ENCODE measurements around the gene ADARB2.
A peak's percentile ranks its signal among the peaks of the same experiment; 100 is the strongest.
"Not testable (repeated sequence)": the region's sequence is repeated elsewhere in the genome, so short reads cannot be mapped to it uniquely, and the experiment has no call there.

Gene ADARB2

DNA sequence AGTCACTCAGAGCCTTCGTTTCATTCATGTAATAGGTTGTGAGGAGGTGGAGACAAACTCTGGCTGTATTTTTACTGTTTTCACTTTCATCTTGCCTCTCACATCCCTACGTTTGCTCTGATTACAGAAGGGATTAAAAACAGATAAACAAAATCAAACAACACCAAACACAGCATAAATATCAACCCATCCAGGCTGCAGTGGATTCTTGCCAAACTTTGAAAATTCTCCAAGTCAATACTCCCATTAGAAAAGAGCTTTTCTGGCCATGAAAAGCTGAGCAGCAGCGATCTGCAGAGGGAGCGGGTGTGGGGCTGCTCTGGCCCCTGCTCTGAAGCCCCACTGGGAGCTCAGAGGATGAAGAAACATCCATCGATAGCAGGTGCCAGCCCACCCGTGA lies 397.9 kb downstream of the ADARB2 start:
- no peak for DNase-seq
- ATAC-seq (replicated peaks), result no peak
- Mint-ChIP-seq H3K4me3 (no peak overlapping the region), H3K27ac (no peak overlapping the region), H3K36me3 (no peaks in the 10 kb centered on the region), H3K9me3 (peaks cover 0 to 2% of the 10 kb centered on the region in 2 donors), H3K4me1 (no peaks in the 10 kb centered on the region), H3K27me3 (peaks cover 11 to 22% of the 10 kb centered on the region in 2 donors)

DNA sequence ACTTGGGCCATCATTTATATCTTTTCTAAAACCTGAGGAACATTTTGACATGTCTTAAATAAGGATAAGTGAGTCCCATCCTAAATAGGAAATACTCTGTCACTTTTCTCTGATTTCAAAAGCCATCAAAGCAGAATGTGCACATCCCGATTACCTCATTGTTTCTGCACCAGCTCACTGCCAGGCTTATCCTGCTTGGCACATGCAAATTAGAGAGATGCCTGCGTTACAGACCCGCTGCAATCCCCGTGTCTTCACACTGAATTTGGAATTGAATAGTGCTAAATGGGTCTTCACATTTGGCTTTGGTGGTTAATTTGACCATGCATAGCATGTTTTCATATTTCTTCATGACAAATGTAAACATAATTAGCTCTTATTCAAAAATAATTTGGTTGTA lies 401.7 kb downstream of the ADARB2 start:
- Mint-ChIP-seq H3K36me3 (no peaks in the 10 kb centered on the region), H3K9me3 (peaks cover 0 to 2% of the 10 kb centered on the region in 2 donors), H3K4me1 (no peaks in the 10 kb centered on the region), H3K27ac (no peak overlapping the region), H3K27me3 (peaks cover 29 to 34% of the 10 kb centered on the region in 2 donors), H3K4me3 (no peak overlapping the region)
- DNase-seq (no peak), ATAC-seq (replicated peaks) (no peak)

DNA sequence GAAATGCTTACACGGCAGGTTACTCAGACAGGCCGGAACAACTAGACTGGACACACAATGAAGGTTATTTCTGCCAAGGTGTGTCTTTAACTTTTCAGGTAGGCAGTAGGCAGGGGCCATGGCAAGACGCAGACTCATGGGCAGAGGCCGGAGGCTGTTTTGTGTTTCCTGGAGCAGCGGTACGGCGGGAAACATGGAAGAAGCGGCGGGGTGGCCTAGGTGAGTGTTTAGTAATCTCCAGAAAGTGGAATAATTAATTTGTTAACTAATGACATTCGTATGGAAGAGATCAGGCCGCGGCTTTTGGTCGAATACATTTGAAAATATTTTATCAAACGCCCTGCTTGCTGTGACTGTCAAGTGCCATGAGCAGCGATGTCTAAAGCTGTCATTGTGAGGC lies 403.3 kb downstream of the ADARB2 start:
- DNase-seq (no peak), ATAC-seq (replicated peaks) (no peak)
- Mint-ChIP-seq H3K4me1 (no peaks in the 10 kb centered on the region), H3K9me3 (peaks cover 0 to 2% of the 10 kb centered on the region in 2 donors), H3K36me3 (no peaks in the 10 kb centered on the region), H3K4me3 (no peak overlapping the region), H3K27ac (no peak overlapping the region), H3K27me3 (peaks cover 29 to 38% of the 10 kb centered on the region in 2 donors)

DNA sequence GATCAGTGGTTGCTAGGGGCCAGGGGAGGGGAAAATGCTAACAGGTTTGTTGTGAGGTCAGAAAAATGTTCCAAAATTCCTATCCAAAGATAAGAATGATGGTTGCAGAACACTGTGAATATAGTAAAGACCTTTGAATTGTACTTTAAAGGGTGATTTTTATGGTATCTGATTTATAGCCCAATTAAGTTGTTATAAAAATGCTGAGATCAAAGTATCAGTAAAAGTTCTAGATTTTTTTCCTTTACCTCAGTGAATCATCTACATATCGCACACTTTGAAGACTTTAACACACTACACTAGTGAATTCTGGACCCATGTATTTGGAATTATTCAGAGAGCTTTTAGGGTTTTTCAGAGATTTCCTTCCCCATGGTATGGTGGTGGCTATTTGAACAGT lies 405.8 kb downstream of the ADARB2 start:
- H3K9me3 Mint-ChIP-seq, result peaks cover 4 to 6% of the 10 kb centered on the region in 2 donors
- DNase-seq (no peak), ATAC-seq (replicated peaks) (no peak)
- no peaks in the 10 kb centered on the region for H3K4me1 Mint-ChIP-seq
- peaks cover 29 to 38% of the 10 kb centered on the region in 2 donors for H3K27me3 Mint-ChIP-seq
- H3K36me3 Mint-ChIP-seq, result no peaks in the 10 kb centered on the region
- no peak overlapping the region for H3K4me3 Mint-ChIP-seq
- H3K27ac Mint-ChIP-seq, result no peak overlapping the region

DNA sequence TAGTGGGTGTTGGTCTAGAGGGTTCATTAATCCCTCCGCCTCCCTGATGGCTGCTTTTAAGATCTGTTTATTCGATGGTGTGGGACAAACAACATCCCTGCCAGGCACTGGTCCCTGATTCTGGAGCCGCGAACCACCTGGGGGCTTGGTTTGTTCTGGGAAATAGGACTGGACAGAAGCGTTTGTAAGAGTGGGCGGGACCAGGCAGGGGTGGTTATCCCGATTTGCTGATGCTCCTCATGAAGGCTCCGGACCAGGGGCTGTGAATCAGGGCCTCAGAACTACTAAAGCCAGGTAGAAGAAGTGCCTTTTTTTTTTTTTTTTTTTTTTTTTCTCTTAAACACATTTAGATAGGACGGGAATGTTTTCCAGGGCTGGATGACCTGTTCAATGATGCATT lies 407.7 kb downstream of the ADARB2 start:
- no peak for DNase-seq
- H3K9me3 Mint-ChIP-seq, result peaks cover 4 to 6% of the 10 kb centered on the region in 2 donors
- no peak overlapping the region for H3K4me3 Mint-ChIP-seq
- H3K4me1 Mint-ChIP-seq, result no peaks in the 10 kb centered on the region
- ATAC-seq (replicated peaks), result no peak
- H3K36me3 Mint-ChIP-seq, result no peaks in the 10 kb centered on the region
- peaks cover 22 to 34% of the 10 kb centered on the region in 2 donors for H3K27me3 Mint-ChIP-seq
- H3K27ac Mint-ChIP-seq, result no peak overlapping the region

DNA sequence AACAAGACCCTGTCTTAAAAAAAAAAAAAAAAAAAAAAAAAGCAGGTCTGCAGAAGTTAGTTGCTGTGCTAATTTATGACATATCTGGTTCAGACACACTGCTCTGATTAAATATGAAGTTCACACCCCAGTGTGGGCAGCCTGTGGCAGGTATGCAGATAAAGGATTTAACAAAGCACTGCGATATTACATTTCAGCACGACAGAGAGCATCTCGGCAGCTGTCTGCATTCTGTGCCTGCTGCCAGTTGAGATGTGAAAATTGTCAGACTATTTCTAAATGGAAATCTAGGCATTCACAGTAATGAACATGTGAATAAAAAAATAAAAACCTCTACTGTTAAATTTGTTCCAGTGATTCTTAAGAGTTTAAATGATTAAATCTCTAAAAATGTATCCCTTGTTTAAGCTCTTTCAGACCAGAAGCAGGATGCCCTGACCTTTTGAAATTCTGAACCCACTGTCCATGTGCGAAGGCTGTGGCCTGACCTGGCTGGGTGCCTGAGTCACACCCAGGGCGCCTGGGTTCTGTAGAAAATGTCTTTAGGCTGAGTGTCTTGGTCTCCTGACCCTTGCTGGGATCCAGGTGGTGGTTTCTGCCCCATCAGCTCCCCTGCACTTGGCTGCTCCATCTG lies 408.2 kb downstream of the ADARB2 start:
- Mint-ChIP-seq H3K9me3 (peaks cover 4 to 6% of the 10 kb centered on the region in 2 donors), H3K4me1 (no peaks in the 10 kb centered on the region), H3K36me3 (no peaks in the 10 kb centered on the region), H3K27me3 (peaks cover 22 to 33% of the 10 kb centered on the region in 2 donors), H3K27ac (no peak overlapping the region), H3K4me3 (no peak overlapping the region)
- DNase-seq, result no peak
- no peak for ATAC-seq (replicated peaks)

DNA sequence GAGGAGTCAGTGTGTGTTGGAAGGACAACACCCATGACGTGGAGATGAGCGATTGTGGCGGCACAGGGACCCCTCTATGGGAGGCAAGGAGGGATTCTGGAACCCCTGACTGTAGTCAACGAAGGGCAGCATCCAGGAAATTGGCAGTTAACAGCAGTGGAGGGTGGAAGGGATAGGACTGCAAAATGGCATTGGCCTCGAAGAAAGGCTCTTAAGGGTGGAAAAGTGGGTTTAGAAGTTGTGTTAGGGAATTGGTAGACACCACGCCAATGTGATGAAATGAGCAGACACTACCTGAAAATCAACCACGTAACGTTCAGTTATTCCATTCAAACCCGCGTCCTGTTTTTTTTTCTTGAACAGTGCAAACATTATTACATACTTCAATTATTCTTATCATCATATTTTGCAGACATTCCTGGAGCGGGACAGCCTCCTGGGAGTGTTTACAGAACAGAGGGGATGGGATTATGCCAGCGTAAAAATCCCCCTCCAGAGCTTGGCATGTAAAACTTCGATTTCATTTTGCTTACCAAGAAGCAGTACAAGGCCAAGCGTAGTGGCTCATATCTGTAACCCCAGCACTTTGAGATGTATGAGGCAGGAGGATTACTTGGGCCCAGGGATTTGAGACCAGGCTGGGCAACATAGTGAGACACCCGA lies 409.0 kb downstream of the ADARB2 start:
- H3K27me3 Mint-ChIP-seq, result peaks cover 22 to 25% of the 10 kb centered on the region in 2 donors
- DNase-seq, result no peak
- no peaks in the 10 kb centered on the region for H3K36me3 Mint-ChIP-seq
- H3K27ac Mint-ChIP-seq, result no peak overlapping the region
- no peaks in the 10 kb centered on the region for H3K4me1 Mint-ChIP-seq
- no peak for ATAC-seq (replicated peaks)
- H3K9me3 Mint-ChIP-seq, result peaks cover 4 to 6% of the 10 kb centered on the region in 2 donors
- H3K4me3 Mint-ChIP-seq, result no peak overlapping the region

DNA sequence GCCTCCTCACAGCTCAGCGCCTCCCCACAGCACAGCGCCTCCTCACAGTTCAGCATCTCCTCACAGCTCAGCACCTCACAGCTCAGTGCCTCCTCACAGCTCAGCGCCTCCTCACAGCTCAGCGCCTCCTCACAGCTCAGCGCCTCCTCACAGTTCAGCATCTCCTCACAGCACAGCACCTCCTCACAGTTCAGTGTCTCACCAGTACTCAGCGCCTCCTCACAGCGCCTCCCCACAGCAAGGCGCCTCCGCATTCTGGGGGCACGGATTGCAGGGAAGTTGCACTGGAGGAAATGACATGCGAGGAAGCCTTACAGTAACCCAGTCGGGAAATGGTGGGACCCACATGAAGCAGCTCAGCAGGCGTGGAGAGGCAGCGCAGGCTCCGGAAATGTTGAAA lies 409.6 kb downstream of the ADARB2 start:
- ATAC-seq (replicated peaks) (no peak), DNase-seq (no peak)
- peaks cover 17 to 20% of the 10 kb centered on the region in 2 donors for H3K27me3 Mint-ChIP-seq
- H3K27ac Mint-ChIP-seq, result no peak overlapping the region
- H3K9me3 Mint-ChIP-seq, result peaks cover 4 to 6% of the 10 kb centered on the region in 2 donors
- no peak overlapping the region for H3K4me3 Mint-ChIP-seq
- no peaks in the 10 kb centered on the region for H3K4me1 Mint-ChIP-seq
- H3K36me3 Mint-ChIP-seq, result no peaks in the 10 kb centered on the region

DNA sequence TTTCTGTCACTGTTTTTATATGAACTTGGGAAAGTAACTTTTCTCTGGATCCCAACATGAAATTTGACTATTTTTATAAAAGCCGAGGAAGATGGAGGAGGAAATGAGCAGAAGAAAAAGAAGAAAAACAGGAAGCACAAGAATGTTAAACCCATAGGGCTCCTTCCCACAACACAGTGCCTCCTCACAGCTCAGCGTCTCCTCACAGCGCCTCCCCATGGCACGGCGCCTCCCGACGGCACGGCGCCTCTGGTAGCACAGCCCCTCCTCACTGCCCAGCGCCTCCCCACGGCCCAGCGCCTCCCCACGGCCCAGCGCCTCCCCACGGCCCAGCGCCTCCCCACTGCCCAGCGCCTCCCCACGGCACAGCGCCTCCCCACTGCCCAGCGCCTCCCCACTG lies 410.8 kb downstream of the ADARB2 start:
- H3K4me1 Mint-ChIP-seq; H3K36me3 Mint-ChIP-seq; DNase-seq; H3K27ac Mint-ChIP-seq; H3K4me3 Mint-ChIP-seq; H3K9me3 Mint-ChIP-seq; ATAC-seq (replicated peaks): not testable (repeated sequence)
- peaks cover 23 to 28% of the 10 kb centered on the region in 2 donors for H3K27me3 Mint-ChIP-seq

DNA sequence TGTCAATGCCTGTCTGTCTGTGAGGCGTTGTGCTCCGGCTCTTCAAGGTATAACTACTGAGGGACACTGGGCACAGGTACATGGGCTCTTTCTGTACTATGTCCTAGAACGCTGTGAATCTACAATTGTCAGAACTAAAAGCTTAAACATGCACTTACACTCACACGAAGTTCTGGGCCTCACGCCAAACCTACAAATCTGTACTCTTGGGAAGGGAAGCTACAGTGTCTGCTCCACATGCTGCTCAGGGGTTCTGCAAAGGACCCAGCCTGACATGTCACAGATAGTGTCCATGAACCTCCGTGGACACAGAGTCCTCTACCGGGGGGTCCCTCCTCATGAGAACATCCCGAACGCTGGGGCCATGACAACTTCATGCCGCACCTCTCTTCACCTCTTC lies 412.4 kb downstream of the ADARB2 start:
- no peaks in the 10 kb centered on the region for H3K4me1 Mint-ChIP-seq
- H3K9me3 Mint-ChIP-seq, result peaks cover 4% of the 10 kb centered on the region in 2 donors
- DNase-seq, result no peak

DNA sequence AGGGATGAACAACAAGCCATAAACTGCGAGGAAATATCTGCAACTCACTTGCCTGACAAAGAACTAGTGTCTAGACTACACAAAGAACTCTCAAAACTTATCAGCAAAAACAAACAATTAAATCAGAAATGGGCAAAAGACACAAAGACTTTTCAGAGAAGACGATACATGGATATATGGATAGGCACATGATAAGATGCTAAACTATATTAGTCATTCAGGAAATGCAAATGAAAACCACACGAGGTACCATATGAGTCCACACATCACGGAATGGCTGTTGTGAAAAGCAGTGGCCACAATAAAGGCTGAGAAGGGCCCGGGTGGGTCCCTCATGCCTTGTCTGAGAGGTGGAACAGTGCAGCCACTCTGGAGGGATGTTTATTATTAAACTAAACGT lies 413.4 kb downstream of the ADARB2 start:
- DNase-seq (no peak), ATAC-seq (replicated peaks) (peak in 1 of 2 donors; percentile 51)
- Mint-ChIP-seq H3K9me3 (peaks cover 4% of the 10 kb centered on the region in 2 donors), H3K27ac (no peak overlapping the region), H3K27me3 (peaks cover 23 to 28% of the 10 kb centered on the region in 2 donors), H3K4me3 (no peak overlapping the region), H3K36me3 (no peaks in the 10 kb centered on the region), H3K4me1 (no peaks in the 10 kb centered on the region)

More for the DNA sequence above, 412.4 kb downstream of the ADARB2 start:
- Mint-ChIP-seq H3K27me3 (peaks cover 23 to 26% of the 10 kb centered on the region in 2 donors), H3K36me3 (no peaks in the 10 kb centered on the region), H3K27ac (no peak overlapping the region), H3K4me3 (no peak overlapping the region)
- ATAC-seq (replicated peaks), result no peak

DNA sequence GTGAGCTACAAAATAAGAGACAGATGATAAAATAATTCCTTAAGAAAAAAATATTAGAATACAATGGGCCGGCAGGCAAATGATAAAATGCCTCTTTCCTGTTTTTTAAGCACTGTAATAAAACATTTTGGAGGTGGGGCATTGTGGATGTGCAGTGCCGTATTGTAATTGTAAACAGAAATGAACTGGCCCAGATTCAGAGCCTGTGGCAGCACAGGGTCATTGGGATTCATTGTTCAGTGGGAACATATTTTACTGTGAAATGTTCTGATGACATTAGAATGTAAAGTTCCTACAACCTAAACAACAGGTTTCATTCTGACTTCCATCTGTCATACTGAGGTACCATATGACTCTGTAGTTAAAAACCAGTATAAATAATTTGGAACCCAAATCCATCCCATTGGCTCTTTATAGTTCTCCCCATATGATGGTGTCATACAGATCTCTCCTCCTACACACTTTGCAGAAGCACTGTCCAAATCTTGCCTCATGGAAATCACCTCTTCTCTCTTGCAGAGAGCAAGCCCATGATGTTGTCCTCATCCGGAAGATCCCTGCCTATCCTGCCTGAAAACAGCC lies 416.5 kb downstream of the ADARB2 start:
- no peak overlapping the region for H3K27ac Mint-ChIP-seq
- no peaks in the 10 kb centered on the region for H3K9me3 Mint-ChIP-seq

DNA sequence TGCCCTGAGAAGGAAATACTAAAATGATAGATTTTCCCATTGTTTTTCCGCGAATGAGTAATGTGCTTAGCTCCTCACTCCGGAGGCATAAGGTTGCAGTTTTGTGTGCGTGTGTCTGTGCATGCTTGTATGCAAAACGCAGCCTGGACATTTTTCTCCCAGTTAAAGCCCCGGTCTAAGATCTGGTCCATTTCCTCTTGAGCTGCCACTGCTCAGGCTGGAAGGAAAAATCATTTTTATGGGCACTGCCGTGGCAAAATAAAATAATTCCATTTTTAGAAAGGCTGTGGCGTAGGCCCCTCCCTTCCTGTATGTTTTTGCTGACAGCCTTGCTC lies 420.5 kb downstream of the ADARB2 start:
- Mint-ChIP-seq H3K4me1 (no peaks in the 10 kb centered on the region), H3K27me3 (peaks cover 18 to 29% of the 10 kb centered on the region in 2 donors), H3K4me3 (no peak overlapping the region), H3K9me3 (no peaks in the 10 kb centered on the region), H3K36me3 (no peaks in the 10 kb centered on the region), H3K27ac (no peak overlapping the region)
- ATAC-seq (replicated peaks) (no peak), DNase-seq (no peak)

More for the DNA sequence above, 416.5 kb downstream of the ADARB2 start:
- Mint-ChIP-seq H3K27me3 (peaks cover 26 to 36% of the 10 kb centered on the region in 2 donors), H3K4me1 (no peaks in the 10 kb centered on the region), H3K4me3 (no peak overlapping the region), H3K36me3 (no peaks in the 10 kb centered on the region)
- no peak for DNase-seq
- no peak for ATAC-seq (replicated peaks)

DNA sequence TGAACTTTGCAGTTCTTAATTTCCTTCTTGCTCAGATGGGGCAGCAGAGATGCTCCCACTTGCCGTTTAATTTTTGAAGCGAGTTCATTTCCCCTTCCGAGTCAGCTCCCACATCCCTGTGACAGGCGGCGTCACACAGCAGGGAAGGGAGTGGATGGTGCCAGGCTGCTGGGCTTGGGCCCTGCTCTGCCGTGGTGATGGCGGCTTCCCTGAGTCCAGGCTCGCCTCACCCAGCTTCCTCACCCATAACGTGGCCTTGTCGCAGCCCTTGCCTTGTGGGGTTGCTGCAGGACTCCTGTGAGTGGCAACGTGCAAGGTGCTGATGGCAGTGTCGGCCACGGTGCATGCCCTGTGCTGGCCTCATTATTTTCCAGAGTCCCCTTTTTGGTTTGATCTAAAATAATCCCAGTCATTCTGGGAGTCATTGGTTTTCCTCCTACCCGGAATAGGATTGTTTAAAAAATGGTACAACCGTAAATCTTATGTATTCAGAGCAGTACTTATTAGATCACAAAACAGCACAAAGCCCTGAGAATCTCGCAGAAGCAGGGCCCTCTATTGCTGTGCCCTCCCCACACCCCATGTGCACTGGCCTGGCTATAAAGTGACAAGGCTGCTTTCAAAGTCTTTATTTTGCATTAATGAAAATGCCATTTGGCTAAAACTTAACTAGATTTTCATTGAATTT lies 421.1 kb downstream of the ADARB2 start:
- no peak overlapping the region for H3K4me3 Mint-ChIP-seq
- peaks cover 13 to 26% of the 10 kb centered on the region in 2 donors for H3K27me3 Mint-ChIP-seq
- DNase-seq (no peak), ATAC-seq (replicated peaks) (no peak)
- H3K27ac Mint-ChIP-seq, result no peak overlapping the region
- no peaks in the 10 kb centered on the region for H3K4me1 Mint-ChIP-seq
- H3K36me3 Mint-ChIP-seq, result no peaks in the 10 kb centered on the region
- H3K9me3 Mint-ChIP-seq, result no peaks in the 10 kb centered on the region
